HCT116 (cell line): ENCODE data around the gene TMIE. TPM values are rescaled to one million over a fixed set of nuclear protein-coding genes. Genes with fewer than 3 reads are reported as not detected.

Experiments
- ATAC-seq: fragments of 200-7000 bp; cut with Tn5 transposase; 2 replicates; pipeline ENCODE4 v1.9.1; 2020; ENCODE audit warnings: mild to moderate bottlenecking, moderate library complexity
- BruUV-seq: library from RNA; stranded (reverse); fragments of 400-500 nt; replicated peaks from 2 replicates; lab custom pipeline; 2021; lab: Mats Ljungman, UMichigan
- CTCF ChIA-PET: fragments of 300-600 bp; sonication (Branson Sonifier 250); formaldehyde crosslinking; loops from one replicate; lab custom pipeline; 2021; ENCODE audit warnings: antibody characterized with exemption; lab: Charles Lee
- POLR2A ChIA-PET: fragments of 300-600, 350-600 bp; sonication (Branson Sonifier 250); formaldehyde crosslinking; loops from one replicate; lab custom pipeline; 2021; ENCODE audit warnings: antibody characterized with exemption; lab: Charles Lee
- RAD21 ChIA-PET, 2 experiments: fragments of 300-600 bp; sonication (Branson Sonifier 250); formaldehyde crosslinking; loops; one replicate each; lab custom pipeline; 2023; ENCODE audit warnings: low total read pairs in 2 of 2; ENCODE audit not compliant: uncharacterized antibody in 2 of 2, unreplicated experiment in 2 of 2, low non-redundant PET in 1 of 2; lab: Charles Lee
- DNase-seq: peaks from one replicate; pipeline ENCODE4 v3.0.0-alpha.2; 2010; ENCODE audit warnings: low read depth, low spot score
- H2AFZ ChIP-seq: fragments of 200-600 bp; shearing (Covaris generic), sonication (generic); 2 replicates; pipeline ENCODE4 v1.6.1; 2017; ENCODE audit warnings: low read depth, mixed run types, mixed read lengths, antibody characterized with exemption, low read length; ENCODE audit not compliant: poor library complexity, severe bottlenecking
- H3K27ac ChIP-seq: 2 replicates; pipeline ENCODE4 v1.5.1; 2012; ENCODE audit warnings: low read depth, low read length
- H3K27me3 ChIP-seq: fragments of 200-600 bp; sonication (generic); 2 replicates; pipeline ENCODE4 v1.6.1; 2016; ENCODE audit warnings: mixed run types, low read length, mixed read lengths; ENCODE audit not compliant: insufficient read depth
- H3K36me3 ChIP-seq, 2 experiments: fragments of 200-500 bp in 1 of 2; fragments of 200-600 bp in 1 of 2; sonication (Bioruptor generic) in 1 of 2; sonication (generic) in 1 of 2; 2 replicates each; pipeline versions ENCODE4 v1.5.1 to v1.6.1; 2014 to 2016; ENCODE audit warnings: low read length in 2 of 2, inconsistent platforms in 1 of 2, mixed read lengths in 1 of 2, mixed run types in 1 of 2; ENCODE audit not compliant: insufficient read depth in 2 of 2, control insufficient read depth in 1 of 2
- H3K4me1 ChIP-seq, 2 experiments: fragments of 200-600 bp in 1 of 2; sonication (generic) in 1 of 2; 2 replicates each; pipeline versions ENCODE4 v1.5.1 to v1.6.1; 2012 to 2017; ENCODE audit warnings: low read length in 2 of 2, inconsistent platforms in 1 of 2, mild to moderate bottlenecking in 1 of 2, mixed read lengths in 1 of 2, mixed run types in 1 of 2, moderate library complexity in 1 of 2; ENCODE audit not compliant: insufficient read depth in 2 of 2, control insufficient read depth in 1 of 2
- H3K4me2 ChIP-seq: fragments of 200-600 bp; sonication (generic); 2 replicates; pipeline ENCODE4 v1.6.1; 2017; ENCODE audit warnings: mixed run types, low read length, mixed read lengths
- H3K4me3 ChIP-seq, 2 experiments: fragments of 200-600 bp in 1 of 2; sonication (generic) in 1 of 2; replicated peaks in 1 of 2; 2 replicates each; pipeline ENCODE4 v1.5.1; 2011 to 2016; ENCODE audit warnings: low read length in 2 of 2, control low read depth in 1 of 2, low read depth in 1 of 2, mild to moderate bottlenecking in 1 of 2, mixed read lengths in 1 of 2, mixed run types in 1 of 2
- H3K79me2 ChIP-seq: fragments of 200-600 bp; sonication (generic); 2 replicates; pipeline ENCODE4 v1.6.1; 2017; ENCODE audit warnings: mild to moderate bottlenecking, mixed run types, low read length, moderate library complexity, mixed read lengths; ENCODE audit not compliant: insufficient read depth
- H3K9ac ChIP-seq: fragments of 200-600 bp; sonication (generic); 2 replicates; pipeline ENCODE4 v1.6.1; 2016; ENCODE audit warnings: low read length, mixed read lengths
- H3K9me2 ChIP-seq: fragments of 200-600 bp; sonication (generic), shearing (Covaris generic); 2 replicates; pipeline ENCODE4 v1.6.1; 2017; ENCODE audit warnings: mixed run types, mild to moderate bottlenecking, moderate library complexity; ENCODE audit not compliant: insufficient read depth
- H3K9me3 ChIP-seq, 2 experiments: fragments of 200-500 bp in 1 of 2; fragments of 200-600 bp in 1 of 2; sonication (Bioruptor generic) in 1 of 2; sonication (generic) in 1 of 2; 2 replicates each; pipeline ENCODE4 v1.6.1; 2014 to 2017; ENCODE audit warnings: low read length in 2 of 2, mixed read lengths in 2 of 2, inconsistent platforms in 1 of 2, low read depth in 1 of 2, mild to moderate bottlenecking in 1 of 2, mixed run types in 1 of 2, moderate library complexity in 1 of 2; ENCODE audit not compliant: control insufficient read depth in 1 of 2, insufficient read depth in 1 of 2
- H4K20me1 ChIP-seq: fragments of 200-600 bp; sonication (generic), shearing (Covaris generic); 2 replicates; pipeline ENCODE4 v1.6.1; 2017; ENCODE audit warnings: mixed run types, mild to moderate bottlenecking, moderate library complexity; ENCODE audit not compliant: insufficient read depth
- CBX3 ChIP-seq: IDR thresholded peaks from 2 replicates; pipeline ENCODE4 v1.6.1; 2012; ENCODE audit warnings: low read depth
- ELF1 ChIP-seq: IDR thresholded peaks from 2 replicates; pipeline ENCODE4 v1.6.1; 2012; ENCODE audit warnings: low read depth, borderline replicate concordance
- POLR2A ChIP-seq: IDR thresholded peaks from 2 replicates; pipeline ENCODE4 v1.7.0; 2011; ENCODE audit warnings: borderline replicate concordance; ENCODE audit not compliant: insufficient read depth, insufficient read length; ENCODE audit errors: extremely low read depth
- POLR2AphosphoS5 ChIP-seq: IDR thresholded peaks from 2 replicates; pipeline ENCODE4 v1.6.1; 2011; ENCODE audit warnings: mild to moderate bottlenecking, low read depth, low read length, moderate library complexity
- YY1 ChIP-seq: IDR thresholded peaks from 2 replicates; pipeline ENCODE4 v1.6.1; 2011; ENCODE audit warnings: low read length, low read depth, moderate library complexity, mild to moderate bottlenecking; ENCODE audit not compliant: insufficient replicate concordance; ENCODE audit errors: extremely low read depth
- ZFX ChIP-seq: fragments of 450-650 bp; IDR thresholded peaks from 2 replicates; pipeline ENCODE4 v1.6.1; 2017
- ZNF274 ChIP-seq: fragments of 200-500 bp; sonication (Bioruptor generic); IDR thresholded peaks from 2 replicates; pipeline ENCODE4 v1.6.1; 2014; ENCODE audit warnings: mild to moderate bottlenecking, low read depth, low read length, inconsistent platforms
- intact Hi-C: fragments of 100-400 bp; cut with micrococcal nuclease; formaldehyde crosslinking; loops from 2 replicates; pipeline ENCODE4 v1.10.0; 2022
- total RNA-seq: library from RNA; stranded (reverse); gene quantifications from one replicate; pipeline ENCODE4 v1.2.1, GENCODE V29; 2021; ENCODE audit not compliant: unreplicated experiment
- TF ChIP-seq, protein P1 (sequence below), 3 experiments: fragments of 200-600 bp in 1 of 3; sonication (generic) in 1 of 3; IDR thresholded peaks in 2 of 3; conservative IDR thresholded peaks in 1 of 3; 2 replicates each; pipeline ENCODE4 v1.5.1; 2012 to 2017; ENCODE audit warnings: low read depth in 2 of 3, low read length in 2 of 3, antibody characterized with exemption in 1 of 3, borderline replicate concordance in 1 of 3, control low read depth in 1 of 3, mild to moderate bottlenecking in 1 of 3, mixed read lengths in 1 of 3, mixed run types in 1 of 3, moderate library complexity in 1 of 3; ENCODE audit not compliant: insufficient read depth in 1 of 3
- TF ChIP-seq, protein P2 (sequence below): IDR thresholded peaks from 2 replicates; pipeline ENCODE4 v1.6.1; 2012
- TF ChIP-seq, protein P3 (sequence below): IDR thresholded peaks from 2 replicates; pipeline ENCODE4 v1.6.1; 2011; ENCODE audit warnings: mild to moderate bottlenecking, low read length, moderate library complexity; ENCODE audit not compliant: insufficient replicate concordance; ENCODE audit errors: extremely low read depth

TMIE gene
- total RNA-seq, 1 experiment from 2014 or later, result 0.74 TPM

DNA sequence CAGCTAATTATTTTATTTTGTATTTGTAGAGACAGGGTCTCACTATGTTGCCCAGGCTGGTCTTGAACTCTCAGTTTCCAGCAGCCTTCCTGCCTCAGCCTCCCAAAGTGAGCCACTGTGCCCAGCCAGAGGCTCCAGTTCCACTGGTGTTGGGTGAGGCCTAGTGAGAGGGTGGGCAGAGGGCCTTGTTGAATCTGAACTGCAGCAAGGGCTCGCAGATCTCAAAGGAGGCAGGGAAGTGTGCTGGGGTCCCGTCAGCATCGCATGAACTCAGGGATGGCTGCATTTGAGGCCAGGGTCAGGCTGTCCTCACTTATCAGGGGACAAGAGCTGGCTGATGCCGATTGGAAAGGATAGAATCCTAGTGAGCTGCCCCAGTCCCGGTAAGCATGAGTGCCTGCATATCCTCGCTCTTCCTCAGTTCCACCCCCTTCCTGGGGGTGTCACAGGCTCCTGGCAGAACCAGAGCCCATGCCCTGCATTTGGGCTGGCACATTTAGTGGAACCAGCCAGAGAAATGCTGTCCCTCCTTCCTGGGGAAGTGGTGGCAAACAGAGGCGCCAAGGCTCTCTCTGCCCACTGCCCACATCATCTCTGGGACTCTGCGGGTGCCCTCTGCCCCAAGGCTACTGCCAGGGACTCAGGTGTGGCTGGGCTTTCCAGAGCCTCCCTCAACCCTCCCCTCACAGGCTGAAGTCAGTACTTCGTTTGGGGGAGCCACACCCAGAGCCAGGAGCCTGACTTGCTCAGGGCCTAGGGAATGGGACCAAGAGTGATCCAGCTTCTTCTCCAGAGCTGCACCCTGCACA, 31.8 kb upstream of the TMIE start (continued):
- TF ChIP-seq ZNF274 (no peak), YY1 (no peak), POLR2AphosphoS5 (no peak)
- TF ChIP-seq, protein P1, sequence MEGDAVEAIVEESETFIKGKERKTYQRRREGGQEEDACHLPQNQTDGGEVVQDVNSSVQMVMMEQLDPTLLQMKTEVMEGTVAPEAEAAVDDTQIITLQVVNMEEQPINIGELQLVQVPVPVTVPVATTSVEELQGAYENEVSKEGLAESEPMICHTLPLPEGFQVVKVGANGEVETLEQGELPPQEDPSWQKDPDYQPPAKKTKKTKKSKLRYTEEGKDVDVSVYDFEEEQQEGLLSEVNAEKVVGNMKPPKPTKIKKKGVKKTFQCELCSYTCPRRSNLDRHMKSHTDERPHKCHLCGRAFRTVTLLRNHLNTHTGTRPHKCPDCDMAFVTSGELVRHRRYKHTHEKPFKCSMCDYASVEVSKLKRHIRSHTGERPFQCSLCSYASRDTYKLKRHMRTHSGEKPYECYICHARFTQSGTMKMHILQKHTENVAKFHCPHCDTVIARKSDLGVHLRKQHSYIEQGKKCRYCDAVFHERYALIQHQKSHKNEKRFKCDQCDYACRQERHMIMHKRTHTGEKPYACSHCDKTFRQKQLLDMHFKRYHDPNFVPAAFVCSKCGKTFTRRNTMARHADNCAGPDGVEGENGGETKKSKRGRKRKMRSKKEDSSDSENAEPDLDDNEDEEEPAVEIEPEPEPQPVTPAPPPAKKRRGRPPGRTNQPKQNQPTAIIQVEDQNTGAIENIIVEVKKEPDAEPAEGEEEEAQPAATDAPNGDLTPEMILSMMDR (IDR thresholded peaks at IDR 0.05 in 2 of 3, conservative IDR thresholded peaks at IDR 0.05 in 1 of 3; ENCODE audit: borderline replicate concordance in 1 of 3, insufficient read depth in 1 of 3, low read depth in 2 of 3, low read length in 2 of 3), result no peak
- TF ChIP-seq, protein P2, sequence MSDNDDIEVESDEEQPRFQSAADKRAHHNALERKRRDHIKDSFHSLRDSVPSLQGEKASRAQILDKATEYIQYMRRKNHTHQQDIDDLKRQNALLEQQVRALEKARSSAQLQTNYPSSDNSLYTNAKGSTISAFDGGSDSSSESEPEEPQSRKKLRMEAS, result no peak
- TF ChIP-seq, all 23 proteins: peak for 0

DNA sequence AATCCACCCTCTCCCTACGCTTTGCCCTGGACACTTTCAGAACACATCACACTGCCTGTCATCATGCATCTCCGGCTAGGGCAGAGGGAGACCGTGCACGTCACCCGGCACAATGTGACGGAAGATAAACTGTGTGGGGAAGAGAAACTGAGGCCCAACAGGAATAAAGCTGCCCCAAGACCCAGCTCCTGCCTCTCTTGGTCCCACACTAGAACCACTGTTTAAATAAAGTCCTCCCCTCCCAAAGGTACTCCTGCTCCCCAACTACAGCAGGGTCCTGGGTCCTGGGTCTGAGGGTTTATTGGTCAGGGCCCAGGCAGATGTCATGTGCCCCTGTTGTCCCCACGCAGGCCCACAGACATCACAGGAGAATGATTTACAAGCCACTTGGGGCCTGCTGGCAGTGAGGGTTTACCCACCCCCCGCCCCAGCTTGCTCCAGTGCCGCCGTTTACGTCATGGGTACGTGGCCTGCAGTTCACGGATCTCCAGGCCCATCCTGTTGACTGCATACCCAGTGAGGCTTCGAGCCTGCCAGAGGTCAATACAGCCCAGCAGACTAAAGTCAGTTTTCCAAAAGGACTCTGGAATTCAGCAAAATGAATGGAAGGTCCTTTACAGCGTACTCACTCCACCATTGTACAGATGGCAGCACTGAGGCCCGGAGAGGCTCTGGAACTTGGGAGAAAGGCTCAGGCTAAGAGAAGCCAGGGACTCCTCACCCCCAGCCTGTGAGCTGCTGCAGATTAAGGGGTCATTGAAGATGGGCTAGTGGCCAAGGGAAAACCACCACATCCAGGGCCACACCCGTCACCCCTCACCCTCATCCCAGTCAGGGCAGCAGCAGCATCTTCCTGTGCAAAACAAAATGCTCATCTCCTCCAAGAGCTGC, 30.9 kb upstream of the TMIE start:
- no peaks in the 10 kb centered on the region for H3K27me3 ChIP-seq
- ChIA-PET CTCF (no interaction called here), POLR2A (no interaction called here), RAD21 (no interaction called here)
- TF ChIP-seq POLR2A (no peak), ZFX (no peak), CBX3 (no peak), ELF1 (no peak)
- TF ChIP-seq, protein P3, sequence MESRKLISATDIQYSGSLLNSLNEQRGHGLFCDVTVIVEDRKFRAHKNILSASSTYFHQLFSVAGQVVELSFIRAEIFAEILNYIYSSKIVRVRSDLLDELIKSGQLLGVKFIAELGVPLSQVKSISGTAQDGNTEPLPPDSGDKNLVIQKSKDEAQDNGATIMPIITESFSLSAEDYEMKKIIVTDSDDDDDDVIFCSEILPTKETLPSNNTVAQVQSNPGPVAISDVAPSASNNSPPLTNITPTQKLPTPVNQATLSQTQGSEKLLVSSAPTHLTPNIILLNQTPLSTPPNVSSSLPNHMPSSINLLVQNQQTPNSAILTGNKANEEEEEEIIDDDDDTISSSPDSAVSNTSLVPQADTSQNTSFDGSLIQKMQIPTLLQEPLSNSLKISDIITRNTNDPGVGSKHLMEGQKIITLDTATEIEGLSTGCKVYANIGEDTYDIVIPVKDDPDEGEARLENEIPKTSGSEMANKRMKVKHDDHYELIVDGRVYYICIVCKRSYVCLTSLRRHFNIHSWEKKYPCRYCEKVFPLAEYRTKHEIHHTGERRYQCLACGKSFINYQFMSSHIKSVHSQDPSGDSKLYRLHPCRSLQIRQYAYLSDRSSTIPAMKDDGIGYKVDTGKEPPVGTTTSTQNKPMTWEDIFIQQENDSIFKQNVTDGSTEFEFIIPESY, result no peak
- DNase-seq (no peak), ATAC-seq (no peak)
- H3K9me3 ChIP-seq, result no peaks in the 10 kb centered on the region
- no peak overlapping the region for H2AFZ ChIP-seq
- H3K27ac ChIP-seq, result no peak overlapping the region
- no peaks in the 10 kb centered on the region for H3K36me3 ChIP-seq
- no peaks in the 10 kb centered on the region for H4K20me1 ChIP-seq
- H3K4me1 ChIP-seq, result no peaks in the 10 kb centered on the region
- no peak overlapping the region for H3K4me2 ChIP-seq
- intact Hi-C loops, result no loop called here
- H3K9me2 ChIP-seq, result no peaks in the 10 kb centered on the region
- H3K9ac ChIP-seq, result no peak overlapping the region
- H3K4me3 ChIP-seq, result no peak overlapping the region
- BruUV-seq, result no TSS peak
- no peaks in the 10 kb centered on the region for H3K79me2 ChIP-seq
